ENCODE data around the gene GRIP2. TPM values are rescaled to one million over a fixed set of nuclear protein-coding genes. Genes with fewer than 3 reads are reported as not detected.

Gene GRIP2
- total and polyA plus RNA-seq, 2 experiments from 2014 or later = 0.73 to 2.4 TPM

DNA sequence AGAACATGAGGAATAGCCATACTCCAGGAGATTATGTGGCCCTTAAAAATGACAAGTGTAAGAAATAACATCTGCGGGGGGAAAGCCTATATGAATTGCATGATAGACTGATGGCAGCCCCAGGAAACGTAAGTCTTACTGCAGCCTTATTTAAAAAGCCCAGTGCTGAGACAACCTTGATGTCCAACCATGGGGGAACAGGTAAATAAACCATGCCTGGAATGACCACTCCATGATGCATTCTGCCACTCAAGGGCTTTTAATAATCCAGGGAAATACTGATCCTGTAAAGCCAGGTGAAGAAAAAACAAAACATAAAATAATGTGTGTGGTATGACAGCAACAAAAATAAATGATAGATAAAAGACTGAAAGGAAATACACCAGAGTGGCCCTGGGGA lies 46.5 kb upstream of the GRIP2 start:
- TF ChIP-seq EZH2 (IDR thresholded peaks at IDR 0.05; ENCODE audit: borderline replicate concordance) (no peak), EZH2phosphoT487 (IDR thresholded peaks at IDR 0.05; ENCODE audit: low read depth, severe bottlenecking, unreplicated experiment) (no peak), CTCF (IDR thresholded peaks at IDR 0.05; ENCODE audit: poor library complexity) (no peak)
- 82% methylated on average over 2 of the region's 2 CpGs for WGBS (ENCODE audit: low lambda C conversion rate, missing lambda C conversion rate)
- Histone ChIP-seq H2AFZ (no peak overlapping the region), H3K36me3 (replicated peaks; ENCODE audit: insufficient read depth, low read depth) (no peaks in the 10 kb centered on the region), H3K79me2 (no peaks in the 10 kb centered on the region), H3K27me3 (peaks cover 9% of the 10 kb centered on the region), H4K20me1 (ENCODE audit: insufficient read depth, poor library complexity, severe bottlenecking) (no peaks in the 10 kb centered on the region), H3K4me3 (no peak overlapping the region), H3K9me3 (ENCODE audit: low read depth) (no peaks in the 10 kb centered on the region), H3K4me2 (no peak overlapping the region), H3K4me1 (ENCODE audit: insufficient read depth) (no peaks in the 10 kb centered on the region), H3K27ac (no peak overlapping the region), H3K9me2 (replicated peaks; ENCODE audit: insufficient read depth) (no peaks in the 10 kb centered on the region)
- no peak for DNase-seq (ENCODE audit: low spot score)

DNA sequence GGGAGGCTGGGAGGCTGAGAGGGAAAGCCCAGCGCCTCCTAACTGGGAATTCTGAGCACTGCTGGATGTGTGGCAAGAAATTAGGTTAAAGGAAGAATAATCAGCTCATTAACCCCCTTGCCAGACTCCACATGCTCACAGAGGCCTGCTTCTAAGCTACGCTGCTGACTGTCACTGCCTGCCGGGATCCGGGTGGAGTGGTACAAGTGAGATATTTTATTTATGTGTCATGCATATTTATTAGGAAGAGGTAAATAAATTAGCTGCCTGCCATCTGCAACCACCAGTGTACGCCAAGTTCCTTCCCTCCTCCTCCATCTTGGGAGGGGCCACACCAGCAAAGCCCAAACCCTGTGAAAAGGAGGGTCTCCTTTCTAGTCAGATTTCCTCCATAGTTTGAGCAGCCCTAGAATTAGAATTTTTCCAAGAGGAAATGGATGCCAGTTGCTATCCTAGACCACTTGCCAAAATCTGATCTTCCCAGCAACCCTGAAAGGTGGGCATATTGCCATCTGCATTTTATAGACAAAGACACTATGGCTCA lies 43.5 kb upstream of the GRIP2 start:
- Histone ChIP-seq H3K9me2 (replicated peaks; ENCODE audit: insufficient read depth) (no peaks in the 10 kb centered on the region), H3K9me3 (ENCODE audit: low read depth) (no peaks in the 10 kb centered on the region), H3K4me1 (ENCODE audit: insufficient read depth) (no peaks in the 10 kb centered on the region), H3K27me3 (no peaks in the 10 kb centered on the region), H3K4me3 (no peak overlapping the region), H2AFZ (no peak overlapping the region), H3K4me2 (no peak overlapping the region), H3K79me2 (no peaks in the 10 kb centered on the region), H3K27ac (no peak overlapping the region), H4K20me1 (ENCODE audit: insufficient read depth, poor library complexity, severe bottlenecking) (no peaks in the 10 kb centered on the region), H3K36me3 (replicated peaks; ENCODE audit: insufficient read depth, low read depth) (no peaks in the 10 kb centered on the region)
- 86% methylated on average over 5 of the region's 5 CpGs for WGBS (ENCODE audit: low lambda C conversion rate, missing lambda C conversion rate)
- DNase-seq (ENCODE audit: low spot score) = no peak
- TF ChIP-seq EZH2 (IDR thresholded peaks at IDR 0.05; ENCODE audit: borderline replicate concordance) = no peak
- TF ChIP-seq CTCF (IDR thresholded peaks at IDR 0.05; ENCODE audit: poor library complexity) = no peak
- no peak for TF ChIP-seq EZH2phosphoT487 (IDR thresholded peaks at IDR 0.05; ENCODE audit: low read depth, severe bottlenecking, unreplicated experiment)

- H3K4me3 ChIP-seq = no peak overlapping the region
- WGBS (ENCODE audit: low lambda C conversion rate, missing lambda C conversion rate) = 69% methylated on average over 4 of the region's 4 CpGs
- no peak overlapping the region for H2AFZ ChIP-seq
- H4K20me1 ChIP-seq (ENCODE audit: insufficient read depth, poor library complexity, severe bottlenecking) = no peaks in the 10 kb centered on the region
- H3K79me2 ChIP-seq = no peaks in the 10 kb centered on the region
- H3K9me3 ChIP-seq (ENCODE audit: low read depth) = no peaks in the 10 kb centered on the region
- H3K36me3 ChIP-seq (replicated peaks; ENCODE audit: insufficient read depth, low read depth) = no peaks in the 10 kb centered on the region
- no peaks in the 10 kb centered on the region for H3K9me2 ChIP-seq (replicated peaks; ENCODE audit: insufficient read depth)
- no peak for DNase-seq (ENCODE audit: low spot score)
- TF ChIP-seq EZH2 (IDR thresholded peaks at IDR 0.05; ENCODE audit: borderline replicate concordance) (no peak), CTCF (IDR thresholded peaks at IDR 0.05; ENCODE audit: poor library complexity) (no peak), EZH2phosphoT487 (IDR thresholded peaks at IDR 0.05; ENCODE audit: low read depth, severe bottlenecking, unreplicated experiment) (no peak)
- H3K27me3 ChIP-seq = no peaks in the 10 kb centered on the region
- H3K4me1 ChIP-seq (ENCODE audit: insufficient read depth) = no peaks in the 10 kb centered on the region
- H3K27ac ChIP-seq = no peak overlapping the region
- no peak overlapping the region for H3K4me2 ChIP-seq
Observed at GRCh38 chr3:14582045-14582410, 41.9 kb upstream of the GRIP2 start.

All from hepatocyte (in vitro differentiated cells).